Measurements from ENCODE around the gene ACD.

DNA sequence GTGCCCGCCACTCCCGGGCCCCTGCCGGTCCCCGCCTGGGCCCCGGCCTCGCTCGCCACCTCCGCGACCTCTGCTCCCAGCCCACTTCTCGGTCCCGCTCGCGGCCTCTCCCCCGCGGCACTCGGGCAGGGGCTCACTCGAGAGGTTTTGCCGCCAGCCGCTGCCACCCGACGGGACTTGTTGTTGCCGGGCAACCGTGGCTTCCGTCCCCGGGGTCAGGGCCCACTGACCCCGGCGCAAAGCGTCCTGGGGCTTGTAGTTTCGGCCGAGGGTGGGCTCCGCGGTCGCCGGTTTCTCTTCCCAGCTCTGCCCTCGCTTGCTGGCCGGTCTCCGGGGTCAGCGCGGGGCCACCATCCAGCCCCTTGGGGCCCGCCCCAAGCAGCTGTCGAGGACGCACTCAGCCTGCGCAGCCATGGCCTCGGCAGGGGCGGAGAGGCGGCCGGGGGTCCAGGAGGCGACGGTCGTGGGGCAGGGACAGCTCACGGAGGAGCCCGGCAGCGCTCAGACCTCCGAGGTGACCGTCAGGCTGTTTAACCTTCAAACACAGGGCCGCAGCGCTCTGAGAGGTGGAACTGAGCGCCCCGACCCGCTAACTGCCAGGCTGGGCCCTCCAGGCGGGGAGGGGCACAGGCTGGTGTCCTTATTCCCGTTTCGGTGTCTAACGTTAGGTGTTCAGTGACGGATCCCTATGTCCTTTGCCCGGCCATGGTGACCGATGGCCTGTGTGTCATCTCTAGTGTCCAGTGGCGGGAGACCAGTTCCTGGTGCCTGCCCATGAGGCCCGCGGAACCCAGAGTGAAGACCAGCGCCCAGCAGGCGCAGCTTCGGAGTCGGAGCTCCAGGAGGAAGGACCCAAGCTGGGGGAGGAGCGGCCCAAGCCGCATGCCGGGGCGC, 6.7 kb upstream of the ACD start, which contains the start of the genes C16orf86 and ENKD1:
- TF ChIP-seq POLR2A (IDR thresholded peaks at IDR 0.05; ENCODE audit: low read length): no peak
- no peak for TF ChIP-seq GATA1 (IDR thresholded peaks at IDR 0.05; ENCODE audit: low read depth, low read length)

All from erythroblast (primary cell).